CD4-positive, alpha-beta T cell treated with Interleukin-21 for 1 hour (primary cell): ENCODE results near the gene CADPS.

Experiments
- DNase-seq: peaks from one replicate; pipeline ENCODE4 v3.0.0-alpha.2; 2020

The CADPS gene

GRCh38 chr3:62622553-62623174 lies 252.6 kb downstream of the CADPS start:
- peak; percentile 14 for DNase-seq

GRCh38 chr3:62621925-62622324 lies 253.3 kb downstream of the CADPS start:
- DNase-seq = no peak

- no peak for DNase-seq
These were observed 254.0 kb downstream of the CADPS start for GRCh38 chr3:62621176-62621575.

- DNase-seq = no peak
These were observed 259.9 kb downstream of the CADPS start for GRCh38 chr3:62615258-62615849.

GRCh38 chr3:62614527-62614926 lies 260.7 kb downstream of the CADPS start:
- DNase-seq = no peak

- no peak for DNase-seq
These were observed 263.5 kb downstream of the CADPS start for GRCh38 chr3:62611541-62612240.

GRCh38 chr3:62607287-62608029 lies 267.8 kb downstream of the CADPS start:
- no peak for DNase-seq

GRCh38 chr3:62605413-62606068 lies 269.7 kb downstream of the CADPS start:
- DNase-seq = no peak

- no peak for DNase-seq
These were observed 270.4 kb downstream of the CADPS start for GRCh38 chr3:62604751-62605351.

- DNase-seq = no peak
These were observed 270.9 kb downstream of the CADPS start for GRCh38 chr3:62604298-62604697.

- DNase-seq = no peak
These were observed 272.2 kb downstream of the CADPS start for GRCh38 chr3:62602987-62603386.

GRCh38 chr3:62602129-62602770 lies 273.0 kb downstream of the CADPS start:
- no peak for DNase-seq

- DNase-seq = no peak
These were observed 273.8 kb downstream of the CADPS start for GRCh38 chr3:62601238-62602070.

GRCh38 chr3:62600033-62600432 lies 275.2 kb downstream of the CADPS start:
- DNase-seq = no peak

- DNase-seq = no peak
These were observed 277.7 kb downstream of the CADPS start for GRCh38 chr3:62597491-62597890.

- DNase-seq = no peak
These were observed 282.8 kb downstream of the CADPS start for GRCh38 chr3:62592408-62592807.

GRCh38 chr3:62589078-62589477 lies 286.1 kb downstream of the CADPS start:
- no peak for DNase-seq

- no peak for DNase-seq
These were observed 287.6 kb downstream of the CADPS start for GRCh38 chr3:62587579-62588031.

- no peak for DNase-seq
These were observed 288.0 kb downstream of the CADPS start for GRCh38 chr3:62587169-62587568.

GRCh38 chr3:62586356-62586755 lies 288.9 kb downstream of the CADPS start:
- DNase-seq = no peak

GRCh38 chr3:62585861-62586260 lies 289.4 kb downstream of the CADPS start:
- DNase-seq = no peak
